NCI-H187 (cell line): ENCODE measurements around the gene DDX39B.
"Not testable (repeated sequence)": the region's sequence is repeated elsewhere in the genome, so short reads cannot be mapped to it uniquely, and the experiment has no call there.

Experiments used
- DNase-seq, 2 experiments: peaks; one replicate each; lab custom pipeline; 2025; lab: John Stamatoyannopoulos, UW

The DDX39B gene

GRCh38 chr6:31541658-31542521 lies at the start of gene DDX39B:
TSS of gene DDX39B (minus strand) at chr6:31542003. CDS start at chr6:31540532, 1,471 bp downstream.
- DNase-seq: peak; percentile 96 to 99

- DNase-seq: not testable (repeated sequence)
Measured at GRCh38 chr6:31590691-31591090, 48.9 kb upstream of the DDX39B start.

- no peak for DNase-seq
Measured at GRCh38 chr6:31588871-31589650, 47.3 kb upstream of the DDX39B start.

- DNase-seq: no peak
Measured at GRCh38 chr6:31587791-31588777, 46.3 kb upstream of the DDX39B start.

GRCh38 chr6:31586599-31587281 lies 44.9 kb upstream of the DDX39B start:
- DNase-seq: no peak

GRCh38 chr6:31586008-31586407 lies 44.2 kb upstream of the DDX39B start, which contains the start of gene LST1:
TSS of gene LST1 (plus strand) at chr6:31586277. CDS start at chr6:31587300, 1,023 bp downstream.
- DNase-seq: no peak

- DNase-seq: no peak
Measured at GRCh38 chr6:31585491-31585890, 43.7 kb upstream of the DDX39B start.

- no peak for DNase-seq
Measured at GRCh38 chr6:31582230-31582643, 40.4 kb upstream of the DDX39B start, which contains the start of gene LTB. TSS of gene LTB (minus strand) at chr6:31582424. CDS start at chr6:31582417, 7 bp downstream.

- DNase-seq: no peak
Measured at GRCh38 chr6:31581434-31582229, 39.8 kb upstream of the DDX39B start.

- peak; percentile 8 to 32 for DNase-seq
Measured at GRCh38 chr6:31580807-31581433, 39.1 kb upstream of the DDX39B start.

GRCh38 chr6:31580438-31580740 lies 38.6 kb upstream of the DDX39B start:
- no peak for DNase-seq

GRCh38 chr6:31579546-31580437 lies 38.0 kb upstream of the DDX39B start:
- no peak for DNase-seq

GRCh38 chr6:31579119-31579505 lies 37.3 kb upstream of the DDX39B start:
- no peak for DNase-seq

GRCh38 chr6:31578184-31579118 lies 36.6 kb upstream of the DDX39B start:
- no peak for DNase-seq

GRCh38 chr6:31577579-31577966 lies 35.8 kb upstream of the DDX39B start:
- DNase-seq: no peak

- DNase-seq: no peak
Measured at GRCh38 chr6:31576897-31577578, 35.2 kb upstream of the DDX39B start.
